ENCODE results near the gene TOR1AIP2. TPM values are rescaled to one million over a fixed set of nuclear protein-coding genes. Genes with fewer than 3 reads are reported as not detected.

Gene TOR1AIP2
- total and polyA plus RNA-seq, 2 donors (not counting 3 experiments of a cell fraction or from before 2014, with no cell fraction given), result 18.6 to 101 TPM

GRCh38 chr1:179807691-179808485, 69.7 kb downstream of the TOR1AIP2 start:
- ChIA-PET POLR2A (no interaction called here), CTCF (interaction anchor here (1.2 to 20.1 kb wide), 3 partner anchors 7 to 99 kb away, joined by 3 to 1591 read pairs (median 18); no protein-coding TSS in a partner anchor)
- H3K27ac ChIP-seq (ENCODE audit: insufficient read depth, low read depth, low read length), result no peak overlapping the region
- no peaks in the 10 kb centered on the region for H3K9me1 ChIP-seq (replicated peaks; ENCODE audit: control insufficient read depth, extremely low read depth, insufficient read depth, low read length)
- H3K4me1 ChIP-seq (ENCODE audit: control insufficient read depth, extremely low read depth, insufficient read depth, low read length), result no peaks in the 10 kb centered on the region
- H2AFZ ChIP-seq (ENCODE audit: low read depth, low read length), result no peak overlapping the region
- no peaks in the 10 kb centered on the region for H3K79me2 ChIP-seq (ENCODE audit: control insufficient read depth, insufficient read depth, low read length)
- H3K4me3 ChIP-seq (replicated peaks in 1 of 3; ENCODE audit: insufficient read depth in 1 of 3, low read depth in 1 of 3, low read length in 3 of 3), result no peak overlapping the region
- H4K20me1 ChIP-seq (replicated peaks; ENCODE audit: control insufficient read depth, extremely low read depth, insufficient read depth, low read length), result no peaks in the 10 kb centered on the region
- no peaks in the 10 kb centered on the region for H3K9me3 ChIP-seq (replicated peaks; ENCODE audit: control insufficient read depth, insufficient read depth, low read length)
- intact Hi-C loops (cut with micrococcal nuclease), result no loop called here
- no peak for TF ChIP-seq EZH2 (IDR thresholded peaks at IDR 0.05; ENCODE audit: borderline replicate concordance, low read depth, low read length, severe bottlenecking)
- no peak for TF ChIP-seq POLR2AphosphoS5 (IDR thresholded peaks at IDR 0.05; ENCODE audit: insufficient read depth, low read depth, low read length)
- H3K9ac ChIP-seq (replicated peaks; ENCODE audit: extremely low read depth, insufficient read depth, low read length), result no peak overlapping the region
- H3K4me2 ChIP-seq (ENCODE audit: insufficient read depth, low read length), result no peak overlapping the region
- DNase-seq (ENCODE audit: low read depth, low spot score), result peak; percentile 11
- H3K27me3 ChIP-seq (ENCODE audit: control insufficient read depth in 2 of 2, insufficient read depth in 2 of 2, low read length in 2 of 2), result peaks cover 2 to 10% of the 10 kb centered on the region in 2 experiments
- dilution Hi-C loops (cut with MboI; ENCODE audit: extremely low pct_ligation_motif_present, low sequenced_read_pairs), result no loop called here
- no TSS peak for BruUV-seq (replicated peaks)
- H3K36me3 ChIP-seq (ENCODE audit: control insufficient read depth in 2 of 2, extremely low read depth in 1 of 2, insufficient read depth in 2 of 2, low read length in 2 of 2), result no peaks in the 10 kb centered on the region
- FAIRE-seq, result no peak

GRCh38 chr1:179807291-179807690, 70.3 kb downstream of the TOR1AIP2 start:
- BruUV-seq (replicated peaks), result no TSS peak
- no peaks in the 10 kb centered on the region for H3K36me3 ChIP-seq (ENCODE audit: control insufficient read depth in 2 of 2, extremely low read depth in 1 of 2, insufficient read depth in 2 of 2, low read length in 2 of 2)
- no peak overlapping the region for H2AFZ ChIP-seq (ENCODE audit: low read depth, low read length)
- no peak overlapping the region for H3K9ac ChIP-seq (replicated peaks; ENCODE audit: extremely low read depth, insufficient read depth, low read length)
- H3K9me3 ChIP-seq (replicated peaks; ENCODE audit: control insufficient read depth, insufficient read depth, low read length), result no peaks in the 10 kb centered on the region
- no peak overlapping the region for H3K27ac ChIP-seq (ENCODE audit: insufficient read depth, low read depth, low read length)
- no peak overlapping the region for H3K4me2 ChIP-seq (ENCODE audit: insufficient read depth, low read length)
- H3K4me1 ChIP-seq (ENCODE audit: control insufficient read depth, extremely low read depth, insufficient read depth, low read length), result no peaks in the 10 kb centered on the region
- H3K9me1 ChIP-seq (replicated peaks; ENCODE audit: control insufficient read depth, extremely low read depth, insufficient read depth, low read length), result no peaks in the 10 kb centered on the region
- intact Hi-C loops (cut with micrococcal nuclease) (no loop called here), dilution Hi-C loops (cut with MboI; ENCODE audit: extremely low pct_ligation_motif_present, low sequenced_read_pairs) (no loop called here)
- ChIA-PET CTCF (interaction anchor here (1.2 to 20.1 kb wide), 3 partner anchors 8 to 98 kb away, joined by 3 to 1591 read pairs (median 18); no protein-coding TSS in a partner anchor), POLR2A (no interaction called here)
- no peaks in the 10 kb centered on the region for H3K79me2 ChIP-seq (ENCODE audit: control insufficient read depth, insufficient read depth, low read length)
- peaks cover 8 to 11% of the 10 kb centered on the region in 2 experiments for H3K27me3 ChIP-seq (ENCODE audit: control insufficient read depth in 2 of 2, insufficient read depth in 2 of 2, low read length in 2 of 2)
- no peaks in the 10 kb centered on the region for H4K20me1 ChIP-seq (replicated peaks; ENCODE audit: control insufficient read depth, extremely low read depth, insufficient read depth, low read length)
- DNase-seq (ENCODE audit: low read depth, low spot score) (peak; percentile 15), FAIRE-seq (no peak)
- no peak overlapping the region for H3K4me3 ChIP-seq (replicated peaks in 1 of 3; ENCODE audit: insufficient read depth in 1 of 3, low read depth in 1 of 3, low read length in 3 of 3)
- TF ChIP-seq JUN (IDR thresholded peaks at IDR 0.05; ENCODE audit: borderline replicate concordance, insufficient read depth, insufficient read length, low read depth), result no peak
- no peak for TF ChIP-seq CTCF (IDR thresholded peaks at IDR 0.05; ENCODE audit: extremely low read depth in 1 of 2, insufficient read depth in 1 of 2, low read depth in 1 of 2, low read length in 2 of 2)
- no peak for TF ChIP-seq MAX (IDR thresholded peaks at IDR 0.05; ENCODE audit: insufficient read depth, insufficient read length)
- TF ChIP-seq GATA2 (IDR thresholded peaks at IDR 0.05; ENCODE audit: insufficient read depth, insufficient read length, low read depth, low read length), result no peak
- no peak for TF ChIP-seq POLR2A (IDR thresholded peaks at IDR 0.05; ENCODE audit: low read depth, low read length)
- no peak for TF ChIP-seq POLR2AphosphoS5 (IDR thresholded peaks at IDR 0.05; ENCODE audit: insufficient read depth, low read depth, low read length)
- TF ChIP-seq EZH2 (IDR thresholded peaks at IDR 0.05; ENCODE audit: borderline replicate concordance, low read depth, low read length, severe bottlenecking), result no peak

All from endothelial cell of umbilical vein (primary cell).